Heart left ventricle (tissue), 16 donors: ENCODE results near the gene FLYWCH1. TPM values are rescaled to one million over a fixed set of nuclear protein-coding genes. Genes with fewer than 3 reads are reported as not detected.
A peak's percentile ranks its signal among the peaks of the same experiment; 100 is the strongest.

Experiments used
- ATAC-seq, 4 donors: fragments of 200-7000 bp; cut with Tn5 transposase; one replicate each; pipeline ENCODE4 v1.9.1; 2020 to 2022; ENCODE audit warnings: moderate library complexity in 4 of 4, mild to moderate bottlenecking in 3 of 4, moderate number of reproducible peaks in 1 of 4
- DNase-seq, 5 donors: peaks; one replicate each; pipeline ENCODE4 v3.0.0-alpha.2; 2020
- H3K27ac ChIP-seq, 12 donors: fragments of 200-600 bp; sonication (generic) in 4 of 12; one replicate each; pipeline versions ENCODE4 v1.5.0 to v1.8.0; 2016 to 2022; ENCODE audit warnings: mild to moderate bottlenecking in 2 of 12
- H3K27me3 ChIP-seq, 9 donors: fragments of 200-600 bp; sonication (generic) in 2 of 9; one replicate each; pipeline versions ENCODE4 v1.5.1 to v1.8.0; 2016 to 2022; ENCODE audit warnings: mild to moderate bottlenecking in 3 of 9
- H3K36me3 ChIP-seq, 9 donors: fragments of 200-600 bp; sonication (generic) in 2 of 9; one replicate each; pipeline versions ENCODE4 v1.5.0 to v1.8.0; 2018 to 2022; ENCODE audit warnings: mild to moderate bottlenecking in 2 of 9
- H3K4me1 ChIP-seq, 12 donors: fragments of 200-600 bp; sonication (generic) in 4 of 12; one replicate each; pipeline versions ENCODE4 v1.5.0 to v1.8.0; 2016 to 2022; ENCODE audit warnings: mild to moderate bottlenecking in 3 of 12
- H3K4me3 ChIP-seq, 12 donors: fragments of 200-600 bp; sonication (generic) in 4 of 12; one replicate each; pipeline versions ENCODE4 v1.5.0 to v1.8.0; 2017 to 2022; ENCODE audit warnings: mild to moderate bottlenecking in 9 of 12, moderate library complexity in 4 of 12
- H3K9me3 ChIP-seq, 12 donors: fragments of 200-600 bp; sonication (generic) in 4 of 12; one replicate each; pipeline versions ENCODE4 v1.5.0 to v1.8.0; 2016 to 2022; ENCODE audit warnings: mild to moderate bottlenecking in 1 of 12
- POLR2A ChIP-seq, 2 donors: fragments of 450-650 bp; IDR thresholded peaks; one replicate each; pipeline ENCODE4 v1.6.1; 2017; ENCODE audit warnings: antibody characterized with exemption in 2 of 2, mild to moderate bottlenecking in 2 of 2, moderate library complexity in 2 of 2
- WGBS, 4 donors: extraction: QIAGEN DNeasy Blood & Tissue Kit in 2 of 4; methylation state at CpG; one replicate each; pipeline versions ENCODE4 v1.1.5 to v1.1.7; 2013 to 2018; 5-methylcytosine and 5-hydroxymethylcytosine counted together
- intact Hi-C, 10 donors: fragments of 100-400 bp; cut with DNase I; formaldehyde crosslinking; loops; one replicate each; pipeline versions ENCODE4 v1.11.1 to v1.14.2; 2022
- polyA plus RNA-seq, 2 donors: library from polyadenylated mRNA; stranded (reverse); fragments of 200-250 nt; gene quantifications; one replicate each; pipeline ENCODE4 v1.2.3, GENCODE V29; 2013
- total RNA-seq, 9 donors: library from RNA; depleted of rRNA in 2 of 9; stranded (reverse); fragments of >200 nt in 2 of 9; fragmentation: NEBNext Ultra II Directional in 3 of 9; extraction: Animal tissue kit (Norgen Biotek cat#: 25700) in 3 of 9; gene quantifications; one replicate each; pipeline versions ENCODE4 v1.1.0 to v1.2.4, GENCODE V29; 2016 to 2023
- TF ChIP-seq, protein P1 (sequence below), 12 donors: fragments of 200-600 bp; sonication (generic) in 4 of 12; IDR thresholded peaks; one replicate each; pipeline versions ENCODE4 v1.5.0 to v1.8.0; 2018 to 2022; ENCODE audit warnings: antibody characterized with exemption in 12 of 12, mild to moderate bottlenecking in 5 of 12
- donor health status: ischemic (EF 13 %, LVEDD 7.1; RV severe dilation, severe dysfunction).
- donor health status: healthy with polysubstance abuse.
- donor health status: DM: no; HTN: yes; CAD: no.
- donor health status: DM: no; HTN: no; CAD: no.
- donor health status: ischemic (EF 25% LVEDD 6.9; RV normal size, moderate dysfunction).
- donor health status: ischemic (EF 25% LVEDD 5.7; RV mildly dilated, moderate dysfunction).
- donor health status: healthy.
- donor health status: DM: yes; HTN: yes; CAD: no.
- donor health status: ischemic (EF 35%, LVEDD 5.7; RV mildly dilated, moderate dysfunction).
- donor health status: nonischemic (EF 11% LVEDD 7.7; RV severe dilation, severe dysfunction).
- donor health status: DM: yes; HTN: yes; CAD: no.
- donor health status: PGD.
- donor health status: ischemic (EF 29% LVEDD 5.4; RV normal size, mild dysfunction).
- donor health status: nonischemic (EF 23%, LVEDD 6.1; RV moderate dilation, normal function).

The FLYWCH1 gene
- total and polyA plus RNA-seq, 11 donors = 26.3 to 48.4 (median 34.1) TPM

DNA sequence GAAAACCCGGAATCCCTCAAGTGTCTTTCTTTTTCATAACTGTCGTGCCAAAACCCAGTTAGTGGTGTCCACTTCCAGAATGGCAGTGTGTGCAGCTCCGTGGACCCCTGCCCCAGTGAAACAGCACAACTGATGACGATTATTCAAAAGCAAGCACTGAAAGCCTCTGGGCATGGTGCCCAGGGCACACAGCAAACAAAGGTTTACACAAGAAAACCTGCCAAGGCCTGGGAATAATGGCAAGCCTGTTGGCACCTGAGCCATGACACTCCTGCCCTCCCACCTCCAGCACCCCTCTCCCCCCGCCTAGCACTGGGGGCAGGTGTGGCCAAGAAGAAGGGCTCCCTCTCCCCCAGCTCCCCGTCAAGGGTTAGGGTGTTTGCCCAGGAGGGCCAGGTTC lies 65.7 kb downstream of the FLYWCH1 start:
- Histone ChIP-seq H3K9me3 (no peaks in the 10 kb centered on the region), H3K4me3 (no peak overlapping the region), H3K36me3 (peaks cover 0 to 14% (median 0%) of the 10 kb centered on the region in 9 donors), H3K27ac (no peak overlapping the region), H3K27me3 (peaks cover 0 to 12% (median 4%) of the 10 kb centered on the region in 9 donors), H3K4me1 (peaks cover 0 to 23% (median 12%) of the 10 kb centered on the region in 12 donors)
- ATAC-seq (no peak), DNase-seq (no peak)
- intact Hi-C loops = no loop called here
- 85 to 91% (median 90%) methylated on average over 4 to 6 of the region's 6 CpGs for WGBS, 4 donors
- TF ChIP-seq, protein P1, sequence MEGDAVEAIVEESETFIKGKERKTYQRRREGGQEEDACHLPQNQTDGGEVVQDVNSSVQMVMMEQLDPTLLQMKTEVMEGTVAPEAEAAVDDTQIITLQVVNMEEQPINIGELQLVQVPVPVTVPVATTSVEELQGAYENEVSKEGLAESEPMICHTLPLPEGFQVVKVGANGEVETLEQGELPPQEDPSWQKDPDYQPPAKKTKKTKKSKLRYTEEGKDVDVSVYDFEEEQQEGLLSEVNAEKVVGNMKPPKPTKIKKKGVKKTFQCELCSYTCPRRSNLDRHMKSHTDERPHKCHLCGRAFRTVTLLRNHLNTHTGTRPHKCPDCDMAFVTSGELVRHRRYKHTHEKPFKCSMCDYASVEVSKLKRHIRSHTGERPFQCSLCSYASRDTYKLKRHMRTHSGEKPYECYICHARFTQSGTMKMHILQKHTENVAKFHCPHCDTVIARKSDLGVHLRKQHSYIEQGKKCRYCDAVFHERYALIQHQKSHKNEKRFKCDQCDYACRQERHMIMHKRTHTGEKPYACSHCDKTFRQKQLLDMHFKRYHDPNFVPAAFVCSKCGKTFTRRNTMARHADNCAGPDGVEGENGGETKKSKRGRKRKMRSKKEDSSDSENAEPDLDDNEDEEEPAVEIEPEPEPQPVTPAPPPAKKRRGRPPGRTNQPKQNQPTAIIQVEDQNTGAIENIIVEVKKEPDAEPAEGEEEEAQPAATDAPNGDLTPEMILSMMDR (IDR thresholded peaks at IDR 0.05) = no peak
- TF ChIP-seq POLR2A (IDR thresholded peaks at IDR 0.05) = no peak

DNA sequence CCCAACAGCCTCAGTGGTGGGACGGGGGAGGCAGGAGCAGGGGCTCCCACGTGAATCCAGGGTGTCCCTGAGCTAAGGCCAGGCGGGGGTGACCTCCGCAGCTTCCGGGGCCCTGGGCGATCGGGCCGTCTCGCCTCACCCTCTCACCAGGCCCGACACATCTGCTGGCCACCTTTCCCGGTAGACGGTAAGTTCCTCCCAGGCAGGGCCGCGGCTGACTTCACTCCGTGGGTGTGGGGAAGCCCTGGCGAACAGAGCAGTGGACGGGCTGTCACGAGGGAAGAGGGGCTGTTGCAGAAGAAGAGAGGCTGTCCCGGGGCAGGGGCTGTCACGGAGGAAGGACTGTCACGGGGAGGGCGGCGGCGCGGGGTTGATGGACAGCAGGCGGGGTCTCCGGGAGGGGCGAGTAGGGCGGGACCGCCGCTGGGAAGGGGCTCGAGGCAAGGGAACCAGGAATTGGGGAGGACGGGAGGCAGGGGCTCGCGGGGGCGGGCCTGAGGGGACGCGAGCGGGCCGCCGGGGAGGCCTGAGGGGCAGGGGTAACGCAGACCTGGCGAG lies 68.0 kb downstream of the FLYWCH1 start:
- intact Hi-C loops = loop anchor here in 1 of 10 donors (2.0 to 5.0 kb wide), 2 partner anchors 53 to 67 kb away; partner anchors contain the start of gene FLYWCH1
- 5 to 7% (median 6%) methylated on average over 36 to 43 of the region's 43 CpGs for WGBS, 4 donors

DNA sequence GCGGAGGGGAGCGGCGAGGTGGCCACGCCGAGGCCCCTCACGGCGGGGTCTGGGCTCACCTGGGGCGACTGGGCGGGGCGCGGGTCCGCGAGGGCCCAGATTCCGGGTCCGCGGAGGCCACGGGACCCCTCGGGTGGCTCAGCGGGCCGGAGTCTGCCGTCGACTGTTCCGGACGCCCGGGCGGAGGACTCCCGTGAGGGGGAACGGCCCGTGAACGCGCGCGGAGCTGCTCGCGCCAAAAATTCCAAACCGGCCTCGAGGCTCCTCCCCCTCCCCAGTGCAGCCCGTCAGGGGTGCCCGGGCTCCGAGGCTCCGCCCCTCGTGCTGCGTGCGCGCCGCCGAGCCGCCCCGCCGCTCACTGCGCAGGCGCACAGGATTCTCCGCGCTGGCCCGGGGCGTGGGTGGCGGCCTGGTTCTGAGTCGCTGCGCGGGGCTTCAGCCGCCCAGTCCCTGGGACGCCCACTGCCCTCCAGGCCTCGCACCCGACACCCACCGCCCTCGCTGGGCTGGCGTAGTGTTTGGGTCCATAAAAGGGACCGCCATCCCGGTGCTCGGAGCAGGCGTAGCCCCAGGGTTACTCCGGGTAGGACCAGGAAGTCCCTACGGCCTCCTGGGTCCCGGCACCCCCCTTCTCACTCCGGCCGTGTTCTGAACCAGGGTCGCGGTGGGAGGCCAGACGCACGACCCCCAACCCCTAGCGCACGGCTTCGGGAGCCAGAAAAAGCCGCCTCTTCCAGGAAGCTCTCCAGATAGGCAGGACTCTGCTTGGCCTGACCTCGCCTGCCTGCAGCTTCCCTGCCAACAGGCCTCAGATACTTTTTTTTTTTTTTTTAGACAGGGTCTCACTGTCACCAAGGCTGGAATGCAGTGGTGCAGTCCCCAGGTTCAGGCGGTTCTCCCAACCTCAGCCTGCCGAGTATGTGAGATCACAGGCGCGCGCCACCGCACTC lies 68.8 kb downstream of the FLYWCH1 start, which contains the start of gene PKMYT1:
TSS of gene PKMYT1 (minus strand) at position 220 of the 950 bp plus-strand sequence. CDS start 789 bp downstream, outside the sequence.
- Histone ChIP-seq H3K9me3 (no peaks in the 10 kb centered on the region), H3K4me1 (peaks cover 0 to 37% (median 28%) of the 10 kb centered on the region in 12 donors), H3K36me3 (peaks cover 0 to 2% (median 0%) of the 10 kb centered on the region in 9 donors), H3K4me3 (peak within 1 kb of the TSS; percentile 58 to 93 (median 78)), H3K27ac (peak within 1 kb of the TSS; percentile 63 to 95 (median 85)), H3K27me3 (peaks cover 0 to 12% (median 4%) of the 10 kb centered on the region in 9 donors)
- WGBS, 4 donors = 4 to 15% (median 6%) methylated on average over 32 to 91 of the region's 91 CpGs
- intact Hi-C loops = loop anchor here in 1 of 10 donors (2.0 to 5.0 kb wide), 2 partner anchors 54 to 68 kb away; partner anchors contain the start of gene FLYWCH1
- TF ChIP-seq POLR2A (IDR thresholded peaks at IDR 0.05) = peak; percentile 65 to 98
- TF ChIP-seq, protein P1 (IDR thresholded peaks at IDR 0.05) = peak in 1 of 12 donors; percentile 7
- ATAC-seq (peak; percentile 59 to 96 (median 94)), DNase-seq (peak; percentile 90 to 96 (median 93))

More for the DNA sequence above, 68.0 kb downstream of the FLYWCH1 start:
- ATAC-seq = no peak
- Histone ChIP-seq H3K4me3 (peak overlapping the region; percentile 58 to 93 (median 78)), H3K36me3 (peaks cover 0 to 4% (median 0%) of the 10 kb centered on the region in 9 donors), H3K27ac (peak overlapping the region in 1 of 12 donors; percentile 94), H3K9me3 (no peaks in the 10 kb centered on the region), H3K4me1 (peaks cover 0 to 30% (median 23%) of the 10 kb centered on the region in 12 donors), H3K27me3 (peaks cover 0 to 12% (median 4%) of the 10 kb centered on the region in 9 donors)
- DNase-seq = no peak
- TF ChIP-seq POLR2A (IDR thresholded peaks at IDR 0.05) = no peak
- TF ChIP-seq, protein P1 (IDR thresholded peaks at IDR 0.05) = no peak
